BLaER1 (cell line): Measurements from ENCODE around the gene LRRC51.

Experiments
- H3K27ac ChIP-seq: shearing (Covaris generic); formaldehyde crosslinking; 2 replicates; pipeline ENCODE4 v1.8.1; 2022
- H3K27me3 ChIP-seq: shearing (Covaris generic); formaldehyde crosslinking; 2 replicates; pipeline ENCODE4 v1.8.1; 2022
- H3K36me3 ChIP-seq: shearing (Covaris generic); formaldehyde crosslinking; 2 replicates; pipeline ENCODE4 v1.8.1; 2022
- H3K4me1 ChIP-seq: shearing (Covaris generic); formaldehyde crosslinking; 2 replicates; pipeline ENCODE4 v1.8.1; 2022
- H3K4me2 ChIP-seq: shearing (Covaris generic); formaldehyde crosslinking; 2 replicates; pipeline ENCODE4 v1.8.1; 2022
- H3K4me3 ChIP-seq: shearing (Covaris generic); formaldehyde crosslinking; 2 replicates; pipeline ENCODE4 v1.8.1; 2022
- H3K9ac ChIP-seq: shearing (Covaris generic); formaldehyde crosslinking; 2 replicates; pipeline ENCODE4 v1.8.1; 2022
- H3K9me3 ChIP-seq: shearing (Covaris generic); formaldehyde crosslinking; 2 replicates; pipeline ENCODE4 v1.8.1; 2022
- H4K20me1 ChIP-seq: shearing (Covaris generic); formaldehyde crosslinking; 2 replicates; pipeline ENCODE4 v1.8.1; 2022
- Cebpa-rat ChIP-seq: shearing (Covaris generic); IDR thresholded peaks from 2 replicates; pipeline ENCODE4 v1.8.1; 2022

LRRC51 gene

GRCh38 chr11:72084076-72084475 is 3.4 kb downstream of the LRRC51 start:
- H3K27ac ChIP-seq: no peak overlapping the region
- peaks cover 24% of the 10 kb centered on the region for H3K4me1 ChIP-seq
- TF ChIP-seq Cebpa-rat: no peak

DNA sequence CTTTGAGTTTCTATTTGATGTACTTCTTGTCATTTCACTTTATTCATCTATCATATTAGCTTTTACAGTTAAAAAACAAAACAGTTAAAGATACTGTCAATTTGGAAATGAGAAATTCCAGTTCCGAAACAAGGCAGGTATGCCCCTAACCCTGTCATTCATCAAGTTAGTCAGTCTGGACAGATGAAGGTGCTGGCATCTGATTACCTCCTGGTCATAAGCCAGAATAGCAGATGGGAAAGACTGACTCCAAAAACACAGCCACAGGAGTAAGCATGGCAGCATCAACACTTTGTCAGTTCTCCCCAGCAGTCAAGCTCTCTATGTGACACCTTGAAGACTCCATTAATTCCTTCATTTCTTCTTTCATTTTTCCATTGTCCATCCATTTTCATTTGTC is 4.3 kb downstream of the LRRC51 start:
- no peak overlapping the region for H3K4me3 ChIP-seq
- H3K27ac ChIP-seq: no peak overlapping the region
- no peak overlapping the region for H3K4me2 ChIP-seq
- H3K36me3 ChIP-seq: peaks cover 22% of the 10 kb centered on the region
- H3K27me3 ChIP-seq: no peaks in the 10 kb centered on the region
- no peak overlapping the region for H3K9ac ChIP-seq
- H3K4me1 ChIP-seq: peaks cover 16% of the 10 kb centered on the region
- TF ChIP-seq Cebpa-rat: no peak
- H4K20me1 ChIP-seq: no peaks in the 10 kb centered on the region
- H3K9me3 ChIP-seq: no peaks in the 10 kb centered on the region

More at GRCh38 chr11:72084076-72084475, 3.4 kb downstream of the LRRC51 start:
- H3K9me3 ChIP-seq: no peaks in the 10 kb centered on the region
- no peaks in the 10 kb centered on the region for H3K27me3 ChIP-seq
- H3K36me3 ChIP-seq: peaks cover 13% of the 10 kb centered on the region
- H3K4me2 ChIP-seq: no peak overlapping the region
- H3K9ac ChIP-seq: no peak overlapping the region
- H4K20me1 ChIP-seq: peaks cover 8% of the 10 kb centered on the region
- H3K4me3 ChIP-seq: no peak overlapping the region

GRCh38 chr11:72085621-72086351 is 5.1 kb downstream of the LRRC51 start:
- H3K36me3 ChIP-seq: peaks cover 30% of the 10 kb centered on the region
- H3K9ac ChIP-seq: no peak overlapping the region
- H3K4me1 ChIP-seq: peaks cover 15% of the 10 kb centered on the region
- H3K27me3 ChIP-seq: no peaks in the 10 kb centered on the region
- no peak for TF ChIP-seq Cebpa-rat
- H3K27ac ChIP-seq: no peak overlapping the region
- no peaks in the 10 kb centered on the region for H3K9me3 ChIP-seq
- H3K4me3 ChIP-seq: no peak overlapping the region
- no peaks in the 10 kb centered on the region for H4K20me1 ChIP-seq
- no peak overlapping the region for H3K4me2 ChIP-seq

DNA sequence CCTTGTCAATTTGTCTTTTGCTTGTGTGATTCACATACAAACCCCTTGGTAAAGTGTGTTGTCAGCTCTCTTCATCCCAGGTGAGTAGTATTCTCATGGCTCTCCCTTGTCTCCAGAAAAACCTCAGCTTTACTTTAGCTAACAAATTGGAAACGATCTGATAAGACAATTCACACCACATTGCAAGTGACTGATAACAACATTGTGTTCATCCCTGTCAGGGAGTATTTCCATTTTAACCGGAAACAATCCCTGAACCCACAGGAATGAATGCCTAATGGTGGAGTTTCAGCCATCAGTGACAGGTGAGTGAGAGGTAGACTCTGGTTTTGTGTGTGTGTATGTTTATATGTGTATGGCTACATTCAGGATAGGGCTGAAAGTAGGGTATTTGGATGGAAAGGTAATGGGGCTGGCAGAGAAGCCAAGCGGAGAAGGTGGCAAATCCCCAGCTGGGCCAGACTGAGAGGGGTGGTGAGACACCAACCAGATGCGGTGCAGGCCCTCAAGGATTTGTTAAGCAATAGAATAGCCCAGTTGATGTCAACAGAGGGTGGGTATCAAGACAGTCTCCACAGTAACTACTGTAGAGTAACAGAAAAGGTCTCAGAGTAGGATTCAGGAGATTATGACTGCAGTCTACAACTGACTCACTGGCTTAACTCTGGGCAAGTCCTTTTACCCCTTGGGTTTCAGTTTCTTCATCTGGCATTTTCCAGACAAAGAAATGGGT is 7.6 kb downstream of the LRRC51 start:
- Histone ChIP-seq H3K4me3 (no peak overlapping the region), H3K4me1 (peaks cover 11% of the 10 kb centered on the region), H3K27ac (no peak overlapping the region), H4K20me1 (no peaks in the 10 kb centered on the region), H3K9me3 (no peaks in the 10 kb centered on the region), H3K27me3 (no peaks in the 10 kb centered on the region), H3K4me2 (no peak overlapping the region), H3K36me3 (peaks cover 37% of the 10 kb centered on the region), H3K9ac (0 out of 2 replicates have a peak overlapping the region, but pooled peaks have one; percentile 23)
- no peak for TF ChIP-seq Cebpa-rat

DNA sequence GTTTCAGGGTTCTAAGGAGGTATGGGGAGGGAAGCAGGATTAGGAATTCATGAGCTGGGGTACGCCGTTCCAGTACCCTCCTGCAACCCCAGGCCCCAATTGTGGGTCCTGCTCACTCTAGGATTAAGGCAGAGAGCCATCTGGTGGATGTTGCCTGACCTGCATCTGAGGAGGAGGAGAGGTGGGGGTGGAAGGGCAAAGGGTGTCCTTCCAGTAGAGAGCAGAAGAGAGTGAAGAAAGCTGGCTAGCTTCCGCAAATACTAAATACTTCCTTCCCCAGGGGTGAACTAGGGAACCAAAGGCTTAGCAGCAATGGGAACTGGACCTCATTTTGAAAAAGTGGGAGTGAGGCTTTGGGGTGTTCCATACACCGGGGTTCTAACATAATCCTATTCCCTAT is 10.6 kb downstream of the LRRC51 start:
- H3K4me2 ChIP-seq: peak overlapping the region; percentile 35
- H3K27ac ChIP-seq: peak overlapping the region; percentile 28; the same call in 1 of the 2 replicates
- H3K9ac ChIP-seq: no peak overlapping the region
- no peak for TF ChIP-seq Cebpa-rat
- H3K27me3 ChIP-seq: no peaks in the 10 kb centered on the region
- no peak overlapping the region for H3K4me3 ChIP-seq
- H3K4me1 ChIP-seq: peaks cover 11% of the 10 kb centered on the region
- H4K20me1 ChIP-seq: no peaks in the 10 kb centered on the region
- H3K9me3 ChIP-seq: no peaks in the 10 kb centered on the region
- peaks cover 66% of the 10 kb centered on the region for H3K36me3 ChIP-seq

GRCh38 chr11:72098741-72099140 is 18.1 kb downstream of the LRRC51 start:
- Histone ChIP-seq H3K4me3 (no peak overlapping the region), H3K27ac (no peak overlapping the region), H3K27me3 (no peaks in the 10 kb centered on the region), H3K4me2 (no peak overlapping the region), H3K9me3 (no peaks in the 10 kb centered on the region), H4K20me1 (peaks cover 28% of the 10 kb centered on the region), H3K36me3 (peaks cover 80% of the 10 kb centered on the region), H3K9ac (no peak overlapping the region), H3K4me1 (peaks cover 30% of the 10 kb centered on the region)
- no peak for TF ChIP-seq Cebpa-rat

DNA sequence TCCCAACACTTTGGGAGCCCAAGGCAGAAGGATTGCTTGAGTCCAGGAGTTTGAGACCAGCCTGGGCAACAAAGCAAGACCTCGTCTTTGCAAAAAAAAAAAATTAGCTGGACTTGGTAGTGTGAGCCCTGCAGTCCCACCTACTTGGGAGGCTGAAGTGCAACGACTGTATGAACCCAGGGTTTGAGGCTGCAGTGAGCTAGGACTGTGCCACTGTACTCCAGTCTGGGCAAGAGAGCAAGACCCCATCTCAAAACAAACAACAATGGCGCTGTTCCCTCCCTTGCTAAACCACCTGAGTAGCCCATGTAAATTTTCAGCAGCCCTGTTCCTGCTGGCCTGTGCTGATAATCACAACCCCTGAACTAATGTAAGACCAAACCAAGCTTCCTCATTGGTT is 19.4 kb downstream of the LRRC51 start:
- Histone ChIP-seq H3K4me1 (peaks cover 35% of the 10 kb centered on the region), H3K9me3 (no peaks in the 10 kb centered on the region), H4K20me1 (peaks cover 28% of the 10 kb centered on the region), H3K27ac (no peak overlapping the region), H3K4me3 (no peak overlapping the region), H3K36me3 (peaks cover 69% of the 10 kb centered on the region), H3K4me2 (no peak overlapping the region), H3K9ac (peak overlapping the region; percentile 17; the same call in 1 of the 2 replicates), H3K27me3 (no peaks in the 10 kb centered on the region)
- no peak for TF ChIP-seq Cebpa-rat

- TF ChIP-seq Cebpa-rat: no peak
- H3K27ac ChIP-seq: peak overlapping the region; percentile 37; the same call in 1 of the 2 replicates
- H3K9ac ChIP-seq: peak overlapping the region; percentile 17; the same call in 1 of the 2 replicates
- H3K36me3 ChIP-seq: peaks cover 64% of the 10 kb centered on the region
- no peaks in the 10 kb centered on the region for H3K9me3 ChIP-seq
- H4K20me1 ChIP-seq: peaks cover 28% of the 10 kb centered on the region
- H3K4me2 ChIP-seq: peak overlapping the region; percentile 17
- peaks cover 35% of the 10 kb centered on the region for H3K4me1 ChIP-seq
- no peak overlapping the region for H3K4me3 ChIP-seq
- no peaks in the 10 kb centered on the region for H3K27me3 ChIP-seq
These were observed 19.8 kb downstream of the LRRC51 start for GRCh38 chr11:72100462-72100861.

DNA sequence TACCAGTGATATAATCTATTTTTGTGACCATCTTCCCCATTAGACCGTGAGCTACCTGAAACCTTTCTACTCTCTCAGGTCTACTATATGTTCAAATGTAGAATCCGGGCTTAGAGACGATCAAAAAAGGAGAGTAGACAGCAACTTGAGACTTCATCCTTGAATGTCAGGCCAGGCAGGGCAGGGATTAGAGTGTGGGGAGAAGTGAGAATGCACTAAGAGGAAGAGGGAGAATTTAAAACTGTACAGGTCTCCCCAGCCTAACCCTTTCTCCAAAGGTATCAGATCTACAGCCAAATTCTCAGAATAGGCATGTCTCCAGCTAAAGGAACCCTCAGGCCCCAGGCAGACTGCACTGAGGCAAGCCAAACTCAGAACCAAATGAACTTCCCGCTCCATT is 21.5 kb downstream of the LRRC51 start:
- TF ChIP-seq Cebpa-rat: no peak
- Histone ChIP-seq H3K27me3 (no peaks in the 10 kb centered on the region), H3K4me3 (peak overlapping the region; percentile 80), H3K9ac (peak overlapping the region; percentile 95), H3K27ac (peak overlapping the region; percentile 97), H3K4me1 (peaks cover 35% of the 10 kb centered on the region), H3K36me3 (peaks cover 50% of the 10 kb centered on the region), H4K20me1 (peaks cover 28% of the 10 kb centered on the region), H3K9me3 (no peaks in the 10 kb centered on the region), H3K4me2 (peak overlapping the region; percentile 92)

DNA sequence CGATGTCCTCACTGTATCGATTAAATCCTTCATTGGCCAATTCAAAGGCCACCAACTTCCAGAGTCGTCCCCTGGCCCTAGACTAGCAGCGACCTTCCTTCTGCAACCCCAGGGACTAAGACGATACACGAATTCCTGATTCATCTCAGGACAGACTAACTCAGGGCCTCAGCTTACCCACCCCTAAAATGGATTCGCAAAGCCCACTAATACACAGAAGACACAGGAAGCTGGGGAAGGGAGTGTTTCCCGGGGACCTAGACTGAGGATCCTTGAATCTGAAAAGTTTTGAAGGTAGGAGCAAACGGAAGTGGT is 21.9 kb downstream of the LRRC51 start:
- no peaks in the 10 kb centered on the region for H3K27me3 ChIP-seq
- peaks cover 28% of the 10 kb centered on the region for H4K20me1 ChIP-seq
- H3K36me3 ChIP-seq: peaks cover 50% of the 10 kb centered on the region
- H3K27ac ChIP-seq: peak overlapping the region; percentile 97
- H3K4me3 ChIP-seq: peak overlapping the region; percentile 80
- H3K9me3 ChIP-seq: no peaks in the 10 kb centered on the region
- H3K4me1 ChIP-seq: peaks cover 35% of the 10 kb centered on the region
- TF ChIP-seq Cebpa-rat: no peak
- peak overlapping the region; percentile 92 for H3K4me2 ChIP-seq
- peak overlapping the region; percentile 95 for H3K9ac ChIP-seq
